ENCODE results near the gene ZNF462. TPM values are rescaled to one million over a fixed set of nuclear protein-coding genes. Genes with fewer than 3 reads are reported as not detected.

ZNF462 gene
- total RNA-seq, 4 donors from 2014 or later, result 17.8 to 22.3 (median 21.4) TPM

GRCh38 chr9:106869028-106869427 is 6.1 kb downstream of the ZNF462 start:
- peak overlapping the region in 1 of 4 donors; percentile 13 for H3K4me3 ChIP-seq
- H3K4me1 ChIP-seq, result peaks cover 33 to 90% (median 59%) of the 10 kb centered on the region in 3 donors
- no peaks in the 10 kb centered on the region for H3K27me3 ChIP-seq
- H3K36me3 ChIP-seq, result no peaks in the 10 kb centered on the region
- no peak for TF ChIP-seq POLR2A (IDR thresholded peaks at IDR 0.05)
- TF ChIP-seq, protein P1, sequence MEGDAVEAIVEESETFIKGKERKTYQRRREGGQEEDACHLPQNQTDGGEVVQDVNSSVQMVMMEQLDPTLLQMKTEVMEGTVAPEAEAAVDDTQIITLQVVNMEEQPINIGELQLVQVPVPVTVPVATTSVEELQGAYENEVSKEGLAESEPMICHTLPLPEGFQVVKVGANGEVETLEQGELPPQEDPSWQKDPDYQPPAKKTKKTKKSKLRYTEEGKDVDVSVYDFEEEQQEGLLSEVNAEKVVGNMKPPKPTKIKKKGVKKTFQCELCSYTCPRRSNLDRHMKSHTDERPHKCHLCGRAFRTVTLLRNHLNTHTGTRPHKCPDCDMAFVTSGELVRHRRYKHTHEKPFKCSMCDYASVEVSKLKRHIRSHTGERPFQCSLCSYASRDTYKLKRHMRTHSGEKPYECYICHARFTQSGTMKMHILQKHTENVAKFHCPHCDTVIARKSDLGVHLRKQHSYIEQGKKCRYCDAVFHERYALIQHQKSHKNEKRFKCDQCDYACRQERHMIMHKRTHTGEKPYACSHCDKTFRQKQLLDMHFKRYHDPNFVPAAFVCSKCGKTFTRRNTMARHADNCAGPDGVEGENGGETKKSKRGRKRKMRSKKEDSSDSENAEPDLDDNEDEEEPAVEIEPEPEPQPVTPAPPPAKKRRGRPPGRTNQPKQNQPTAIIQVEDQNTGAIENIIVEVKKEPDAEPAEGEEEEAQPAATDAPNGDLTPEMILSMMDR (IDR thresholded peaks at IDR 0.05), result no peak
- H3K9me3 ChIP-seq, result no peaks in the 10 kb centered on the region
- intact Hi-C loops (cut with DNase I), result no loop called here
- DNase-seq, result no peak
- 15 to 18% methylated on average over 2 of the region's 2 CpGs for WGBS, 2 donors
- peak overlapping the region; percentile 60 to 96 (median 78) for H3K27ac ChIP-seq

GRCh38 chr9:106869458-106869857 is 6.5 kb downstream of the ZNF462 start:
- no peak for TF ChIP-seq POLR2A (IDR thresholded peaks at IDR 0.05)
- TF ChIP-seq, protein P1 (IDR thresholded peaks at IDR 0.05), result no peak
- Histone ChIP-seq H3K9me3 (no peaks in the 10 kb centered on the region), H3K4me1 (peaks cover 33 to 94% (median 59%) of the 10 kb centered on the region in 3 donors), H3K4me3 (no peak overlapping the region), H3K27ac (peak overlapping the region; percentile 60 to 96 (median 78)), H3K27me3 (no peaks in the 10 kb centered on the region), H3K36me3 (no peaks in the 10 kb centered on the region)
- no peak for DNase-seq
- intact Hi-C loops (cut with DNase I), result no loop called here
- 6 to 11% methylated on average over 3 of the region's 3 CpGs for WGBS, 2 donors

- H3K4me3 ChIP-seq, result no peak overlapping the region
- peaks cover 29 to 92% (median 48%) of the 10 kb centered on the region in 3 donors for H3K4me1 ChIP-seq
- H3K27me3 ChIP-seq, result no peaks in the 10 kb centered on the region
- intact Hi-C loops (cut with DNase I), result no loop called here
- no peaks in the 10 kb centered on the region for H3K9me3 ChIP-seq
- H3K36me3 ChIP-seq, result no peaks in the 10 kb centered on the region
- H3K27ac ChIP-seq, result peak overlapping the region in 1 of 4 donors; percentile 96
- TF ChIP-seq, protein P1 (IDR thresholded peaks at IDR 0.05), result no peak
- TF ChIP-seq POLR2A (IDR thresholded peaks at IDR 0.05), result no peak
- no peak for DNase-seq
- WGBS, 2 donors, result 77 to 89% methylated on average over 4 to 5 of the region's 5 CpGs
Observed at GRCh38 chr9:106872641-106873040, 9.7 kb downstream of the ZNF462 start.

- no peak overlapping the region for H3K4me3 ChIP-seq
- 72 to 87% methylated on average over 3 of the region's 3 CpGs for WGBS, 2 donors
- no peak overlapping the region for H3K27ac ChIP-seq
- H3K27me3 ChIP-seq, result no peaks in the 10 kb centered on the region
- no peak for DNase-seq
- intact Hi-C loops (cut with DNase I), result no loop called here
- no peaks in the 10 kb centered on the region for H3K9me3 ChIP-seq
- no peaks in the 10 kb centered on the region for H3K36me3 ChIP-seq
- TF ChIP-seq, protein P1 (IDR thresholded peaks at IDR 0.05), result no peak
- no peak for TF ChIP-seq POLR2A (IDR thresholded peaks at IDR 0.05)
- peaks cover 24 to 92% (median 41%) of the 10 kb centered on the region in 3 donors for H3K4me1 ChIP-seq
Observed at GRCh38 chr9:106874031-106874430, 11.1 kb downstream of the ZNF462 start.

DNA sequence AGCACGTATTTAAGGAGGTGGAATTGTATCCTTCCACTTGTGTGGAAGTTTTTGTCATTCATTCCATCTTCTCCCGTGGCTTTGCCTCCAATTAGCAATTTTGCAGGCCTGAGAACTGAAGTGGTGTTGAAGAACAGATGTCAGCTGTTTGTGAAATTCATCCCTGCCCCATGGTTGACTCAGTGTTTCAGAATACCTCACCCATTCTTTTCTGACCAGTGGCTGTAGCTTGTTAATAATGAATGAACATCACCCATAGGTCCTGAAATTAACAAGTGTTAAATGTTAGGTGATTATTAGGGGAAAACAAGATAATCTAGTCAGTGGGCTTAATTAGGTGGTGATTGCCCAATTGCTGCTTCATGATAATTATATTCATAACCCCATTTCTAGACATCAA is 11.7 kb downstream of the ZNF462 start:
- Histone ChIP-seq H3K27ac (peak overlapping the region in 1 of 4 donors; percentile 17), H3K27me3 (no peaks in the 10 kb centered on the region), H3K9me3 (no peaks in the 10 kb centered on the region), H3K4me1 (peaks cover 22 to 92% (median 41%) of the 10 kb centered on the region in 3 donors), H3K36me3 (no peaks in the 10 kb centered on the region), H3K4me3 (no peak overlapping the region)
- intact Hi-C loops (cut with DNase I), result no loop called here
- 64 to 80% methylated on average over 2 of the region's 2 CpGs for WGBS, 2 donors
- DNase-seq, result no peak
- TF ChIP-seq, protein P1 (IDR thresholded peaks at IDR 0.05), result no peak
- TF ChIP-seq POLR2A (IDR thresholded peaks at IDR 0.05), result no peak
